ENCODE measurements around the gene ATP9B. TPM values are rescaled to one million over a fixed set of nuclear protein-coding genes. Genes with fewer than 3 reads are reported as not detected.

ATP9B gene
- total and polyA plus RNA-seq, 10 donors: 7.5 to 58.4 (median 42.7) TPM

GRCh38 chr18:79400591-79401381 lies 331.6 kb downstream of the ATP9B start:
- intact Hi-C loops (cut with DNase I; ENCODE audit: low total_unique reads): no loop called here
- TF ChIP-seq POLR2A (IDR thresholded peaks at IDR 0.05): no peak
- TF ChIP-seq POLR2AphosphoS5 (IDR thresholded peaks at IDR 0.05): peak in 2 of 3 donors; percentile 14 to 24
- TF ChIP-seq CTCF (IDR thresholded peaks at IDR 0.05 in 8 of 11, conservative IDR thresholded peaks at IDR 0.05 in 3 of 11): no peak
- peak overlapping the region; percentile 84 to 98 (median 96) for H3K27ac ChIP-seq
- H3K27me3 ChIP-seq (replicated peaks in 1 of 7): peaks cover 0 to 22% (median 3%) of the 10 kb centered on the region in 7 donors
- H3K9me3 ChIP-seq: no peaks in the 10 kb centered on the region
- H3K4me1 ChIP-seq: peaks cover 52 to 92% (median 89%) of the 10 kb centered on the region in 6 donors
- peak overlapping the region; percentile 70 to 93 (median 78) for H3K4me3 ChIP-seq
- WGBS, 5 donors: 18 to 49% (median 26%) methylated on average over 17 to 51 of the region's 58 CpGs
- peak; percentile 88 for DNase-seq
- peaks cover 0 to 9% (median 0%) of the 10 kb centered on the region in 6 donors for H3K36me3 ChIP-seq

GRCh38 chr18:79401494-79402208 lies 332.5 kb downstream of the ATP9B start:
- Histone ChIP-seq H3K9me3 (no peaks in the 10 kb centered on the region), H3K36me3 (peaks cover 0 to 11% (median 0%) of the 10 kb centered on the region in 6 donors), H3K4me1 (peaks cover 57 to 92% (median 89%) of the 10 kb centered on the region in 6 donors), H3K27me3 (replicated peaks in 1 of 7) (peaks cover 0 to 14% (median under 1%) of the 10 kb centered on the region in 7 donors), H3K27ac (peak overlapping the region; percentile 70 to 98 (median 95)), H3K4me3 (peak overlapping the region in 7 of 8 donors; percentile 2 to 90 (median 74))
- intact Hi-C loops (cut with DNase I; ENCODE audit: low total_unique reads): no loop called here
- TF ChIP-seq CTCF (IDR thresholded peaks at IDR 0.05 in 8 of 11, conservative IDR thresholded peaks at IDR 0.05 in 3 of 11) (no peak), POLR2AphosphoS5 (IDR thresholded peaks at IDR 0.05) (peak; percentile 16 to 70 (median 55))
- WGBS, 5 donors: 72 to 91% (median 81%) methylated on average over 19 to 32 of the region's 32 CpGs
- DNase-seq: peak; percentile 84

- peak; percentile 79 for DNase-seq
- Histone ChIP-seq H3K27me3 (replicated peaks in 1 of 7) (peaks cover 0 to 8% (median 0%) of the 10 kb centered on the region in 7 donors), H3K9me3 (no peaks in the 10 kb centered on the region), H3K27ac (peak overlapping the region; percentile 79 to 98 (median 95)), H3K36me3 (peaks cover 0 to 17% (median 0%) of the 10 kb centered on the region in 6 donors), H3K4me1 (peaks cover 60 to 92% (median 88%) of the 10 kb centered on the region in 6 donors), H3K4me3 (peak overlapping the region in 4 of 8 donors; percentile 38 to 90 (median 80))
- no peak for TF ChIP-seq POLR2AphosphoS5 (IDR thresholded peaks at IDR 0.05)
- TF ChIP-seq POLR2A (IDR thresholded peaks at IDR 0.05): no peak
- TF ChIP-seq CTCF (IDR thresholded peaks at IDR 0.05 in 8 of 11, conservative IDR thresholded peaks at IDR 0.05 in 3 of 11): no peak
- 82 to 91% (median 85%) methylated on average over 10 to 16 of the region's 16 CpGs for WGBS, 5 donors
- intact Hi-C loops (cut with DNase I; ENCODE audit: low total_unique reads): no loop called here
These were observed 333.0 kb downstream of the ATP9B start for GRCh38 chr18:79402209-79402576.

All from spleen (tissue), 11 donors.